Lower leg skin (tissue), 3 donors: ENCODE measurements around the gene CLCA2.

ENCODE experiments used
- POLR2A ChIP-seq, 2 donors: fragments of 450-650 bp; IDR thresholded peaks; one replicate each; pipeline ENCODE4 v1.6.1; 2016 to 2017; ENCODE audit warnings: antibody characterized with exemption in 2 of 2, mild to moderate bottlenecking in 1 of 2, moderate library complexity in 1 of 2
- TF ChIP-seq, protein P1 (sequence below), 3 donors: fragments of 450-650 bp; IDR thresholded peaks; one replicate each; pipeline ENCODE4 v1.5.1; 2016; ENCODE audit warnings: antibody characterized with exemption in 3 of 3, mild to moderate bottlenecking in 3 of 3, moderate library complexity in 2 of 3

DNA sequence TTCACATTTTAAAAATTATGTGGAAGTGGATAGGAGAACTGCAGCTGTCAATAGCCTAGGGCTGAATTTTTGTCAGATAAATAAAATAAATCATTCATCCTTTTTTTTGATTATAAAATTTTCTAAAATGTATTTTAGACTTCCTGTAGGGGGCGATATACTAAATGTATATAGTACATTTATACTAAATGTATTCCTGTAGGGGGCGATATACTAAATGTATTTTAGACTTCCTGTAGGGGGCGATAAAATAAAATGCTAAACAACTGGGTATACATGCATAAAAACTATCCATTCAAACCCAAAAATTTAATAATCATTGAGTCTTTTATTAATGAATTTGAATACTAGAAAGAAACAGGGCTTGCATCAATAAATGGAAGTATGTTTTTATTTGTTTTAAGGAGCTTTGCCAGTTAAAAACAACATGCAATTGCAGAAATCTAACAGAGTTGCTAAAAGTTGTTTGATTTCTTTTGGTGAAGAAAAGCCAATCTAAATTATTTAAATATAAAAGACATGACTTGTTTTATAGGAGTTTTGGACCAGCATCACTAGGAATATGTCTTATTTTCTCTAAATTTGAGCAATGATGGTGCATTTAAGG lies 76.1 kb downstream of the CLCA2 start:
- TF ChIP-seq, protein P1, sequence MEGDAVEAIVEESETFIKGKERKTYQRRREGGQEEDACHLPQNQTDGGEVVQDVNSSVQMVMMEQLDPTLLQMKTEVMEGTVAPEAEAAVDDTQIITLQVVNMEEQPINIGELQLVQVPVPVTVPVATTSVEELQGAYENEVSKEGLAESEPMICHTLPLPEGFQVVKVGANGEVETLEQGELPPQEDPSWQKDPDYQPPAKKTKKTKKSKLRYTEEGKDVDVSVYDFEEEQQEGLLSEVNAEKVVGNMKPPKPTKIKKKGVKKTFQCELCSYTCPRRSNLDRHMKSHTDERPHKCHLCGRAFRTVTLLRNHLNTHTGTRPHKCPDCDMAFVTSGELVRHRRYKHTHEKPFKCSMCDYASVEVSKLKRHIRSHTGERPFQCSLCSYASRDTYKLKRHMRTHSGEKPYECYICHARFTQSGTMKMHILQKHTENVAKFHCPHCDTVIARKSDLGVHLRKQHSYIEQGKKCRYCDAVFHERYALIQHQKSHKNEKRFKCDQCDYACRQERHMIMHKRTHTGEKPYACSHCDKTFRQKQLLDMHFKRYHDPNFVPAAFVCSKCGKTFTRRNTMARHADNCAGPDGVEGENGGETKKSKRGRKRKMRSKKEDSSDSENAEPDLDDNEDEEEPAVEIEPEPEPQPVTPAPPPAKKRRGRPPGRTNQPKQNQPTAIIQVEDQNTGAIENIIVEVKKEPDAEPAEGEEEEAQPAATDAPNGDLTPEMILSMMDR (IDR thresholded peaks at IDR 0.05): peak in 1 of 3 donors; percentile 74
- TF ChIP-seq POLR2A (IDR thresholded peaks at IDR 0.05): no peak
